ENCODE results near the gene PHF12. TPM values are rescaled to one million over a fixed set of nuclear protein-coding genes. Genes with fewer than 3 reads are reported as not detected.

PHF12 gene
- total and polyA plus RNA-seq, 10 of the 15 experiments (the other 5 are each of a cell fraction or from before 2014, with no cell fraction given): 1.3 to 43.9 (median 19.2) TPM

DNA sequence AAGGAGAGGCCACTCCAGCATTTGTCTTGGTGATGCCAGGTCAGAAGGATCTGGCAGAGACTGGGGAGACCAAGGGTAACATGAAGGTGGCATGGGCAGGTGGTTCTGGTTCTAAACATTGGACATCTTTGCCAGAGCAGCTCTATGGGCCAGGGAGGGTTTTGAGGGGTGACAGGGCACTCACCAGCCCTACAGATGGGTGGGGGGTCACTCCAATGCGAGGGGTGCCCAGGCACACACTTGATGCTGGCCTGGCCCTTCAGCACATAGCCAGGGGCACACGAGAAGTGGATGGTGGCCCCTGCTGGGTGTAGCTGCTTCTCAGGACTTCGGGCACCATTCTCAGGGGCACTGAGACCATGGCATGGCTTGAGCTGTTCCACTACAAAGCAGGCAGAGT lies 5.5 kb upstream of the PHF12 start:
- ChIA-PET POLR2A (interaction anchor here (0.6 kb wide), 1 partner anchor 110 kb away, joined by 5 read pairs; no protein-coding TSS in a partner anchor), RAD21 (ENCODE audit: unreplicated experiment) (no interaction called here), SMC1A (ENCODE audit: uncharacterized antibody, unreplicated experiment) (interaction anchor here (0.9 kb wide), 1 partner anchor 9 kb away, joined by 3 read pairs; no protein-coding TSS in a partner anchor), CTCF (interaction anchor here (0.8 to 1.7 kb wide), 3 partner anchors 9 to 193 kb away, joined by 3 to 9 read pairs (median 3); no protein-coding TSS in a partner anchor)
- no peak for TF ChIP-seq JUNB (IDR thresholded peaks at IDR 0.05)
- TF ChIP-seq, protein P1, sequence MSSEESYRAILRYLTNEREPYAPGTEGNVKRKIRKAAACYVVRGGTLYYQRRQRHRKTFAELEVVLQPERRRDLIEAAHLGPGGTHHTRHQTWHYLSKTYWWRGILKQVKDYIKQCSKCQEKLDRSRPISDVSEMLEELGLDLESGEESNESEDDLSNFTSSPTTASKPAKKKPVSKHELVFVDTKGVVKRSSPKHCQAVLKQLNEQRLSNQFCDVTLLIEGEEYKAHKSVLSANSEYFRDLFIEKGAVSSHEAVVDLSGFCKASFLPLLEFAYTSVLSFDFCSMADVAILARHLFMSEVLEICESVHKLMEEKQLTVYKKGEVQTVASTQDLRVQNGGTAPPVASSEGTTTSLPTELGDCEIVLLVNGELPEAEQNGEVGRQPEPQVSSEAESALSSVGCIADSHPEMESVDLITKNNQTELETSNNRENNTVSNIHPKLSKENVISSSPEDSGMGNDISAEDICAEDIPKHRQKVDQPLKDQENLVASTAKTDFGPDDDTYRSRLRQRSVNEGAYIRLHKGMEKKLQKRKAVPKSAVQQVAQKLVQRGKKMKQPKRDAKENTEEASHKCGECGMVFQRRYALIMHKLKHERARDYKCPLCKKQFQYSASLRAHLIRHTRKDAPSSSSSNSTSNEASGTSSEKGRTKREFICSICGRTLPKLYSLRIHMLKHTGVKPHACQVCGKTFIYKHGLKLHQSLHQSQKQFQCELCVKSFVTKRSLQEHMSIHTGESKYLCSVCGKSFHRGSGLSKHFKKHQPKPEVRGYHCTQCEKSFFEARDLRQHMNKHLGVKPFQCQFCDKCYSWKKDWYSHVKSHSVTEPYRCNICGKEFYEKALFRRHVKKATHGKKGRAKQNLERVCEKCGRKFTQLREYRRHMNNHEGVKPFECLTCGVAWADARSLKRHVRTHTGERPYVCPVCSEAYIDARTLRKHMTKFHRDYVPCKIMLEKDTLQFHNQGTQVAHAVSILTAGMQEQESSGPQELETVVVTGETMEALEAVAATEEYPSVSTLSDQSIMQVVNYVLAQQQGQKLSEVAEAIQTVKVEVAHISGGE (CRISPR knock-in tag; IDR thresholded peaks at IDR 0.05): no peak
- TF ChIP-seq RB1 (IDR thresholded peaks at IDR 0.05; ENCODE audit: borderline replicate concordance): no peak
- TF ChIP-seq, protein P2, sequence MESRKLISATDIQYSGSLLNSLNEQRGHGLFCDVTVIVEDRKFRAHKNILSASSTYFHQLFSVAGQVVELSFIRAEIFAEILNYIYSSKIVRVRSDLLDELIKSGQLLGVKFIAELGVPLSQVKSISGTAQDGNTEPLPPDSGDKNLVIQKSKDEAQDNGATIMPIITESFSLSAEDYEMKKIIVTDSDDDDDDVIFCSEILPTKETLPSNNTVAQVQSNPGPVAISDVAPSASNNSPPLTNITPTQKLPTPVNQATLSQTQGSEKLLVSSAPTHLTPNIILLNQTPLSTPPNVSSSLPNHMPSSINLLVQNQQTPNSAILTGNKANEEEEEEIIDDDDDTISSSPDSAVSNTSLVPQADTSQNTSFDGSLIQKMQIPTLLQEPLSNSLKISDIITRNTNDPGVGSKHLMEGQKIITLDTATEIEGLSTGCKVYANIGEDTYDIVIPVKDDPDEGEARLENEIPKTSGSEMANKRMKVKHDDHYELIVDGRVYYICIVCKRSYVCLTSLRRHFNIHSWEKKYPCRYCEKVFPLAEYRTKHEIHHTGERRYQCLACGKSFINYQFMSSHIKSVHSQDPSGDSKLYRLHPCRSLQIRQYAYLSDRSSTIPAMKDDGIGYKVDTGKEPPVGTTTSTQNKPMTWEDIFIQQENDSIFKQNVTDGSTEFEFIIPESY (IDR thresholded peaks at IDR 0.05): no peak
- no peak for TF ChIP-seq NR2C2 (IDR thresholded peaks at IDR 0.05; ENCODE audit: borderline replicate concordance, control insufficient read depth, insufficient read length, low read depth)
- no peak for TF ChIP-seq ZNF622 (IDR thresholded peaks at IDR 0.05)
- no peak for TF ChIP-seq RAD51 (IDR thresholded peaks at IDR 0.05)
- no peak for TF ChIP-seq TCF7 (IDR thresholded peaks at IDR 0.05; ENCODE audit: borderline replicate concordance)
- TF ChIP-seq, protein P3, sequence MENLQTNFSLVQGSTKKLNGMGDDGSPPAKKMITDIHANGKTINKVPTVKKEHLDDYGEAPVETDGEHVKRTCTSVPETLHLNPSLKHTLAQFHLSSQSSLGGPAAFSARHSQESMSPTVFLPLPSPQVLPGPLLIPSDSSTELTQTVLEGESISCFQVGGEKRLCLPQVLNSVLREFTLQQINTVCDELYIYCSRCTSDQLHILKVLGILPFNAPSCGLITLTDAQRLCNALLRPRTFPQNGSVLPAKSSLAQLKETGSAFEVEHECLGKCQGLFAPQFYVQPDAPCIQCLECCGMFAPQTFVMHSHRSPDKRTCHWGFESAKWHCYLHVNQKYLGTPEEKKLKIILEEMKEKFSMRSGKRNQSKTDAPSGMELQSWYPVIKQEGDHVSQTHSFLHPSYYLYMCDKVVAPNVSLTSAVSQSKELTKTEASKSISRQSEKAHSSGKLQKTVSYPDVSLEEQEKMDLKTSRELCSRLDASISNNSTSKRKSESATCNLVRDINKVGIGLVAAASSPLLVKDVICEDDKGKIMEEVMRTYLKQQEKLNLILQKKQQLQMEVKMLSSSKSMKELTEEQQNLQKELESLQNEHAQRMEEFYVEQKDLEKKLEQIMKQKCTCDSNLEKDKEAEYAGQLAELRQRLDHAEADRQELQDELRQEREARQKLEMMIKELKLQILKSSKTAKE (IDR thresholded peaks at IDR 0.05; ENCODE audit: low read depth, poor library complexity, severe bottlenecking): no peak
- TF ChIP-seq BACH1 (IDR thresholded peaks at IDR 0.05; ENCODE audit: borderline replicate concordance): no peak
- TF ChIP-seq HDGF (IDR thresholded peaks at IDR 0.05): no peak
- no peak for TF ChIP-seq CBFB (IDR thresholded peaks at IDR 0.05; ENCODE audit: low read depth)
- TF ChIP-seq LARP7 (IDR thresholded peaks at IDR 0.05): no peak
- TF ChIP-seq, protein P4, sequence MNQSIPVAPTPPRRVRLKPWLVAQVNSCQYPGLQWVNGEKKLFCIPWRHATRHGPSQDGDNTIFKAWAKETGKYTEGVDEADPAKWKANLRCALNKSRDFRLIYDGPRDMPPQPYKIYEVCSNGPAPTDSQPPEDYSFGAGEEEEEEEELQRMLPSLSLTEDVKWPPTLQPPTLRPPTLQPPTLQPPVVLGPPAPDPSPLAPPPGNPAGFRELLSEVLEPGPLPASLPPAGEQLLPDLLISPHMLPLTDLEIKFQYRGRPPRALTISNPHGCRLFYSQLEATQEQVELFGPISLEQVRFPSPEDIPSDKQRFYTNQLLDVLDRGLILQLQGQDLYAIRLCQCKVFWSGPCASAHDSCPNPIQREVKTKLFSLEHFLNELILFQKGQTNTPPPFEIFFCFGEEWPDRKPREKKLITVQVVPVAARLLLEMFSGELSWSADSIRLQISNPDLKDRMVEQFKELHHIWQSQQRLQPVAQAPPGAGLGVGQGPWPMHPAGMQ (IDR thresholded peaks at IDR 0.05; ENCODE audit: borderline replicate concordance): no peak
- in situ Hi-C loops (cut with MboI): loop anchor here (10.0 kb wide), 1 partner anchor 622 kb away; the partner anchor contains the start of genes IFT20 and TNFAIP1
- DNase-seq (ENCODE audit: low read depth, low spot score) (no peak), FAIRE-seq (no peak), ATAC-seq (no peak)
- intact Hi-C loops (cut with micrococcal nuclease; ENCODE audit: unreplicated experiment): no loop called here
- peaks cover 4% of the 10 kb centered on the region for H3K4me1 ChIP-seq (ENCODE audit: control insufficient read depth, insufficient read depth, low read length)
- 26% methylated on average over 3 of the region's 3 CpGs for WGBS (ENCODE audit: insufficient coverage, insufficient replicate concordance, low lambda C conversion rate, missing lambda C conversion rate)
- H3K79me2 ChIP-seq (ENCODE audit: control insufficient read depth, insufficient read depth, low read length): no peaks in the 10 kb centered on the region
- no peaks in the 10 kb centered on the region for H4K20me1 ChIP-seq (ENCODE audit: control insufficient read depth, insufficient read depth)
- H3K36me3 ChIP-seq (ENCODE audit: control insufficient read depth in 2 of 2, insufficient read depth in 2 of 2, low read length in 1 of 2): no peaks in the 10 kb centered on the region
- H3K4me3 ChIP-seq: no peak overlapping the region
- no peak overlapping the region for H3K9ac ChIP-seq (ENCODE audit: control insufficient read depth, insufficient read depth, low read length)
- no peaks in the 10 kb centered on the region for H3K9me3 ChIP-seq (replicated peaks; ENCODE audit: control insufficient read depth, insufficient read depth, low read length)
- no TSS peak for BruUV-seq (replicated peaks)
- no peaks in the 10 kb centered on the region for H3K27me3 ChIP-seq (replicated peaks in 1 of 2; ENCODE audit: control insufficient read depth in 2 of 2, insufficient read depth in 2 of 2, low read length in 1 of 2)
- H2AFZ ChIP-seq (ENCODE audit: control insufficient read depth, low read depth, low read length): no peak overlapping the region
- H3K4me2 ChIP-seq (ENCODE audit: control insufficient read depth, insufficient read depth): no peak overlapping the region
- no peak overlapping the region for H3K27ac ChIP-seq (ENCODE audit: control insufficient read depth, insufficient read depth)

Data from GM12878 (cell line).